Hematopoietic multipotent progenitor cell treated with erythropoietin and hydrocortisone succinate and interleukin-3 and kit ligand, for 15 days (in vitro differentiated cells): ENCODE measurements around the gene ZNF366.

Experiments used
- DNase-seq: peaks from one replicate; pipeline ENCODE4 v3.0.0-alpha.2; 2015; ENCODE audit warnings: low spot score

The ZNF366 gene, protein sequence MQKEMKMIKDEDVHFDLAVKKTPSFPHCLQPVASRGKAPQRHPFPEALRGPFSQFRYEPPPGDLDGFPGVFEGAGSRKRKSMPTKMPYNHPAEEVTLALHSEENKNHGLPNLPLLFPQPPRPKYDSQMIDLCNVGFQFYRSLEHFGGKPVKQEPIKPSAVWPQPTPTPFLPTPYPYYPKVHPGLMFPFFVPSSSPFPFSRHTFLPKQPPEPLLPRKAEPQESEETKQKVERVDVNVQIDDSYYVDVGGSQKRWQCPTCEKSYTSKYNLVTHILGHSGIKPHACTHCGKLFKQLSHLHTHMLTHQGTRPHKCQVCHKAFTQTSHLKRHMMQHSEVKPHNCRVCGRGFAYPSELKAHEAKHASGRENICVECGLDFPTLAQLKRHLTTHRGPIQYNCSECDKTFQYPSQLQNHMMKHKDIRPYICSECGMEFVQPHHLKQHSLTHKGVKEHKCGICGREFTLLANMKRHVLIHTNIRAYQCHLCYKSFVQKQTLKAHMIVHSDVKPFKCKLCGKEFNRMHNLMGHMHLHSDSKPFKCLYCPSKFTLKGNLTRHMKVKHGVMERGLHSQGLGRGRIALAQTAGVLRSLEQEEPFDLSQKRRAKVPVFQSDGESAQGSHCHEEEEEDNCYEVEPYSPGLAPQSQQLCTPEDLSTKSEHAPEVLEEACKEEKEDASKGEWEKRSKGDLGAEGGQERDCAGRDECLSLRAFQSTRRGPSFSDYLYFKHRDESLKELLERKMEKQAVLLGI

DNA sequence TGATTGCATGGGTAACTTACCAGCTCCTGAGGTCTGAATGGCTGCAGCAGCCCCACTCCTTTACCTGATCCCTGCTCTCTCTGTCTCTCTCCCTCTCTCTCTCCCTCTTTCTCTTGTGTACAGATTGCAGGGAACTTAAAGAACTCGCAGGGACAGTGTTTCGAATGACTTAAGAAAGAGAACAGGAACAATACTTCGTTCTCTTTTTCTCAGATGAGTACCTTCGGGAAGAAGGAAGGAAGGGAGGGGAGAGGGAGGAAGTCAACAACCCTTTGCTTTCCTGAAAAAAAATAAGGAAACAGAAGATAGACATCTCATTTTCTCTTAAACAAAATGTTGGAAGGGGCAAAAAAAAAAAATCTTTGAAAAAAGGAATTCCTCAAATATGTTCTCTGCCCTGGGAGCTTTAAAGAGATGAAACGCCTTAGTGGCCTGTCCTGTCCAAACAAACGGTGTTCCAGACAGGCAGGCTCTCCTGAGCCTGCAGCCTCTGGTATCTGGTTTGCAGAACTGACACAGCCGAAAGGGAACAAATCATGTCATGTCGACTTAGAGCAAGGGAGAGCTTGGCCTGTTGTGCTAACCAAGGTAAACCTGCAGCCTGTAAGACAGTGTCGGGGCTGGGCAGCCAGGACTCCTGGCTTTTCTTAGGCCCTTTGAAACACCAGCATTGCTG, at the start of gene ZNF366:
Gene ZNF366, minus strand, starts transcription at position 180 of the 676 bp plus-strand sequence. CDS start 45,914 bp downstream, outside the sequence.
- DNase-seq, result no peak

DNA sequence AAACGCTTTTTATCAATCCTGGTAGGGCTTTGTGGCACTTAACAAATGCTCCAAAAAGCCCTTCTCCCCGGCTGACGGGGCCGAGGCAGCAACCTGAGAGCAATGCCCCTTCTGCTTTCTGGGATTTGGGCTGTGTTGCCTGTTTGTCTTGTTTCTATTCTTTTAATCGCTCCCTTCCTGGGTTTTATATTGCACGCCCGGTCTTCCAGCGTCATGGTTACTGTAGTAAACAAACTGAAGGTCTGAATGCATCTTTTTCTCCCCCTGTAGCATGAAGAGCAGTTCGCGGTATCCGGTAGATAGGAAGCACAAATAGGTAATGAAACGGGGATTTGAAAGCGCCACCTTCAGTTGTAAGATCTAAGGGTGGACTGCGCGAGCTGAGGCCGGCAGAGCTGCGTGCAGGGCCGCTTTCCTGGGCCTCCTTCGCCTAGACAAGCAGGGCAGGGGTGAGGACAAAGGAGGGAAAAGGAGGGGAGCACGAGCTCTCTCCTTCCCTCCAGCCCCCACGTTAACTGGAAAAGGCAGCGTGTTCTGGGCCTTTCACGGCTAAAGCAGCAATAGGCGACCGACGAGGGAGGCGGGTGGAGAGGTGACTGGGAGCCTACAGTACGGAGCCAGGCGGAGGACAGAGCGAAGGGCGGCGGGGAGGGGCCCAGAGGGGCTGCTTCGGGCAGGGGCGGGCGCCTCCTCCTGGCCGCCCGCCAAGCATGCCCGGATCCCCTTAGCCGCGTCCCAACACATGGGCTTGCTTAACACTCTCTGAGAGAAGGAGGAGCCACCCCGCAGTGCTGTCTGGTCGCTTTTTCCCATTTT, 49.3 kb upstream of the ZNF366 start:
- DNase-seq, result no peak

DNA sequence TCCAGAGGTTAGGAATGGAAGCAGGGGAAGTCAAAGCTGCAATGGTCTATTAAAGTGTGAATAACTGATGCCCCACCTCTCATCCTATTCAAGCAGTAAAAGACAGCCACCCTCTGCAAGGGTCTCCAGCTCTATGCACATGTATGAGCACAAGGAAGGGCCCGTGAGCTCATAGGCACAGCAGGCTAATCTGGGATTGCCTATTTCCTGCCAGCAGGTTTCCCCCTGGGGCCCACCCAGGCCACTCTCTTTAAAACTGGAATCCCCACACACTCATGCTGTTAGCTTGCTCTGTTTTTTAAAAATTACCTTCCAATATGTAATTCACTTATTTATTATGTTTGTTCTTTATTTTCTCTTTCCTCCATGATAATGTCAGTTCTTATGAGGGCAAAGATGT, 48.7 kb upstream of the ZNF366 start:
- DNase-seq, result no peak

DNA sequence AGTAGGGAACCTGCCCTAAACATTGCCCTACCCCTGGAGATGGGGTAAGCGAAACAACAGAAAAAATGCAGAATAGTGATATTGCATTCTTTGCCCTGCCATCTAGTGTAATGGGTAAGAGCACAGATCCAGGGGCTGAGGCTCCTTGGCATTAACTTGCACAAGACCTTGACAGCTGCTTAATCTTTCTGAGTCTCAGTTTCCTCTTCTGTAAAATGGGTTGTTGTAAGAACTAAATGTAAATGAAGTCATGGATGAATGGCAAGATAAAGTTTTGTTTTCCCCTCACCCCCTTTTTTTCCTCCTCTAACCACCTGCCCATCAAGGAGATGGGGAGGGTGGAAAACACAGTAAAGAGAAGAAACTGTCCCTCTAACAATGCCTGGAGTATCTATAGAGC, 47.7 kb upstream of the ZNF366 start:
- DNase-seq, result no peak

DNA sequence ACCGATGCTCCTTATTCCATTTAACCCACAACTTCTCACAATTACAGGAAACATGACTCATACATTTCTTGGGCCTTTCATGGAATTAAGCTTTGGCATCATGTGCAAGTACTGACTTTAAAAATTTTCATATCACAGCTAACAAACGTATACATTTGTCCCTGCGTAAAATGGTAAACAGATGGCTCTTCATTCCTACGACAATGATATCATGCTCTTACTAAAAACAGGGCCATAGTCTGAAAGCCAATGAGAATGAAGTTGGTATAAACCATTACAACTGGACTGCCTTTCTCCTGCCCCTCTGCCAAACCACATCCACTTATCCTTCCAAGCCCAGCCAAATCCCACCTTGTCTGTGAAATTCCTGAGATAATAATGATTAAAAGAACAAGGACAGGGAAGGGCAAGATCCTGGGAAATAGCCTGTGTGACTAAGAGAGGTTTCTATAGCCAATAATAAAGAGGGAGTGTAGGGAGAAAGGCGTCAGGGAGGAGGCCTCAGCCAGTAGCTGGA, 44.9 kb upstream of the ZNF366 start:
- DNase-seq, result no peak

DNA sequence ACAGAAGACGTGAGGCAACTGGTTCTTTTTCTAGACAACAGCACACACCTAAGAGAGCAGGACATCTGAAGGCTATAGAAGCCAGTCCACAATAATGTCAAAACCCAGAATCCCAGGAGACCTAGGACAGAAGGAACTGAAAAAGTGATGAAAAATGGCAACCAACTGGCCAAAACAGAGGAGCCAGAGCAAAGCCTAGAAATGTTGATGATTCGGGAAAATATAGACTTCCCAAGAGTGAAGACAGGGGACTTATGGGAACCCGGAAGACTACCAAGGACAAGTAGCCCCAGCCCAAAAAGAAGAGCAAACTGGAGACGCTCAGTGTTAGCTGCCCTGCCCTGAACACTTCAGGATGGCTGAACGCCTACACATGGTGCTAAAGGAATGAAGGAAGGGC, 43.4 kb upstream of the ZNF366 start:
- no peak for DNase-seq

DNA sequence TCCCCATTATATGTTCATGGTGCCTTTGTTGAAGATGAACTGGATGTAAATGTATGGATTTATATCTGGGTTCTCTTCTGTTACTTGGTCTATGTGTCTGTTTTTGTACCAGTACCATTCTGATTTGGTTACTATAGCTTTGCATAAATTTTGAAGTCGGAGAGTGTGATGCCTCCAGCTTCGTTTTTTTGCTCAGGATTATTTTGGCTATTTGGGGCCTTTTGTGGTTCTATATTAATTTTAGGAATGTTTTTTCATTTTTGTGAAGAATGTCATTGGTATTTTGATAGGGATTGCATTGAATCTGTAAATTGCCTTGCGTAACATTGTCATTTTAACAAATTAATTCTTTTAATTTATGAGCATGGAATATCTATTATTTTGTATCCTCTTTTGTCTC, 36.6 kb upstream of the ZNF366 start:
- DNase-seq, result no peak

DNA sequence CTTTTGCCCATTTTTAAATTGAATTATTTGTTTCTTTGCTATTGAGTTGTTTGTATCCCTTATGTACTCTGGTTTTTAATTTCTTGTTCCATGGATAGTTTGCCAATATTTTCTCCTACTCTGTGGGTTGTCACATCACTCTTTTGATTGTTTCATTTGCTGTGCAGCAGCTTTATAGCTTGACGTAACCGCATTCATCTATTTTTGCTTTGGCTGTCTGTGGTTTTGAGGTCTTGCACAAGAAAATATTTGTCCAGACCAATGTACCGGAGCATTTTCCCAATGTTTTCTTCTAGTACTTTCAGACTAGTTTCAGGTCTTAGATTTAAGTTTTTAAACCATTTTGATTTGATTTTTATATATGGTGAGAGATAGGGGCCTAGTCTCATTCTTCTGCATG, 36.2 kb upstream of the ZNF366 start:
- no peak for DNase-seq

DNA sequence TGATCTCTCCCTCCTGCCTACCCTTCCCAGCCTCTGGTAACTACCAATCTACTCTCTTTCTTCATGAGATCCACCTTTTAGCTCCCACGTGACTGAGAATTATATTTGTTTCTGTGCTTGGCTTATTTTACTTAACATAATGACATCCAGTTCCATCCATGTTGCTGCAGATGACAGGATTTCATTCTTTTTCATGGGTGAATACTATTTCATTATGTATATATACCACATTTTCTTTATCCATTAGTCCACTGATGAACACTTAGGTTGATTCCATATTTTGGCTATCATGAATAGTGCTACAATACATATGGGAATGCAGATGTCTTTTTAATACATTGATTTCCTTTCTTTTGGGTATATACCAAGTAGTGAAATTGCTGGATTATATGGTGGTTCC, 35.5 kb upstream of the ZNF366 start:
- DNase-seq, result no peak

DNA sequence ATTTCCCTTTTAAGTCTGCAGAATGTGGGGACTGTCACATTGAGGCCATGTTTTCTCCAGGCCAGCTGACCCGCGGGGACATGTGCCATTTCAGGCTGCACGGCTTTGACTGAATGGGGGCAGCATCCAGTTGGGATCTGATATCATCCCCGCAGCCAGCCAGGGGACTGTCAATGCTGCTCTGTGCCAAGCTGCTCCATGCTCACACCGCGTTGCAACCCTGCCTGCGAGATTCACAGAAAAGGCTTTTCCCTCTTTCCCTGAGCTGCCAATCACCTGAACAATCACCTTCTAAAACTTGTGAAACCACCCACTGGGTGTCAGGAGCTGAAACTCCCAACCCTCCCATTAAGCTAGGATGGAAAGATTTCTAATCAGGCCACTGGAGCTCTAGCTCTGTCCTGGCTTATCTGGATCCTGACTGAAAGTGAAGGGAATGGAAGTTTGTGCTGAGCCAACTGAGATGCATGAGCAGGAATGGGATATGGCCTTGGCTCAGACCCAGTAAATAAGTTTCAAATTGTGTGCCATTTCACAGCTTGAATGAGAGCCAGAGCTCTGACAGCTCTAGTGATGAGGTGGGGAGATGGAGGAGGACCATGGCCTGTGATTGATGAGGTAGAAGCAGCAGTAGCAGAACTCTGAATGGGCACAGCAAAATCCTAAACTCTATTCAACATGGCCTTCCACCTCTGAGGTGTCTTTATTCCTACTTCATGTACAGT, 34.5 kb upstream of the ZNF366 start:
- DNase-seq, result no peak

DNA sequence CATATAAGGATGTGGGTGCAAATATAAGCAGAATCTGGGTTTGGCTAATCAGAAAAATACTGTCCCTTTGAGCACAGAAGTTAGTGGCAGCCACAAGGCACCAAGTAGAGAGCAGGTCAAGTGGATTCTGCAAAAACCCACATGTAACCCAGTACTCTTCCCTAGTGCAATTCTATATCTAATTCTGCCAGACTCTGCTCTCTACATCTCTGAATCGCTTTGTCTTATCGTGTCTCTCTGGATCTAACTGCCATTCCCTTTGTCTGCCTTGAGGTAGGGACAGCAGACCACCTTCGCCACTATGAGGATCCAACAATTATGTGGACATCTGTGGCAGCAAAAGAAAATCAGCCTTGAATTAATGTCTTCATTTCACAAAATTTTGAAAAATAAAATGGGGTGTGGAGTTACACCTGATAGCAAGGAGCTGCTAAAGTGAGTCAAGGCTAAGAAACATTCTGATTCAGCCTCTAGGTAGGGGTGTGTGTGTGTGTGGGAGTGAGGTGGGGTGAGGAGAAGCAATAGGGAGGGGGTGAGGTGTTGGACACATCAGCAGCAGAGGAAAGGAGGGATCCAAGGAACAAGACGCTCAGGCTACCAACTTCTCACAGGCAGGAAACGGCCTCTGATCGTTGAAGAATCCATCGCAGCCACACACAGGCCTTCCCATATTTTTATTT, 33.7 kb upstream of the ZNF366 start:
- DNase-seq, result no peak

DNA sequence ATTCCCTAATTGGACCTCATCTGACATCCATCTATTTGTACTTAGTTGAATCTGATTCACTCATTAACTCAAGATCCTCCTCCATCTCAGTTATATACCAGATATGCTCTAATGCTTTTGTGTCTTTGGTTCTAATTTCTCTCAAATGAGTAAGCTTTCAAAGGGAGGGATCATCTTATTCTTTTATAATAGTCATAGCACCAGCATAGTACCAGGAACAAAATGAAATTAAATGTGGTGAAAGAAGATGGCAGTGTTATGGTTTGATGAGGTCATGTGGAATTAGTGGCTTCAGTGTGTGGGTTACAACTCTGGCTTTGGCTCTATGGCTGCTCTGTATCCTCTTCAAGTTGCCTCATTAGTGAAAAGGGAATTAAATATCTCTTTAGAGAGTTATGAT, 32.5 kb upstream of the ZNF366 start:
- no peak for DNase-seq

DNA sequence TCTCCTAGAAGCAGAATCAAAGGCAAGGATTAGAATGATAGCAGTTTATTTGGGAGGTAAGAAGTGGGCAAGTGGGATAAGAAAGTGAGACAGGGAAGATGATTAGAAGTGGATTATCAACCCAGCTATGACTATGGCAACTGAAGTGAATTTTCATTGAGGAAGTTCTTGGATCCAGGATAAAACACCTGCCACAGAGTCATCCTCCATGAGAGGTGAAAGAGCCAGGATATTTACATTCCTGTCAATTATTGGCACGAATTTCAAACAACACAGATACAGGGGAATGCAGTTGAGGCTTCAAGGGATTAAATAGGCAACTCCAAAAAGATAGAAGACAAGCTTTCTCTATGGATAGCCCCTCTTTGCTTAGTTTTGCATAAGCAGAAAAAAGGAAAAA, 31.8 kb upstream of the ZNF366 start:
- no peak for DNase-seq

DNA sequence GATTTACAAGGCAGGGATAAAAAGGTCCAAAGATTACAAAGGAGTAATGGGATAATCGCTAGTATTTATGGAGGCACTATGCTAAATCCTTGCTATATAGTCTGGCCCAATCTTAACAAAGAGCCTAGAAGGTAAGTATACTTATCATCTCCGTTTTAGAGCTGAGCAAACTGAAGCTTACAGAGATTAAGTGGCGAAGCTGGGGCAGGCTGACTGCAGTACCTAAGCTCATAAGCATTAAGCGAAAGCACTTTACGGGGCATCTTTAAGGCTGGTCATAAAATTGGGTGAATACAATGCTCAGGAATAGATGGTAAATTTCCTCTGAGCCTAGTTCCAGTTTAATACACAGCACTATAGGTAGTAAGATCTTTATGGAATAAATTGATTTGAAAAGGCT, 30.0 kb upstream of the ZNF366 start:
- no peak for DNase-seq

DNA sequence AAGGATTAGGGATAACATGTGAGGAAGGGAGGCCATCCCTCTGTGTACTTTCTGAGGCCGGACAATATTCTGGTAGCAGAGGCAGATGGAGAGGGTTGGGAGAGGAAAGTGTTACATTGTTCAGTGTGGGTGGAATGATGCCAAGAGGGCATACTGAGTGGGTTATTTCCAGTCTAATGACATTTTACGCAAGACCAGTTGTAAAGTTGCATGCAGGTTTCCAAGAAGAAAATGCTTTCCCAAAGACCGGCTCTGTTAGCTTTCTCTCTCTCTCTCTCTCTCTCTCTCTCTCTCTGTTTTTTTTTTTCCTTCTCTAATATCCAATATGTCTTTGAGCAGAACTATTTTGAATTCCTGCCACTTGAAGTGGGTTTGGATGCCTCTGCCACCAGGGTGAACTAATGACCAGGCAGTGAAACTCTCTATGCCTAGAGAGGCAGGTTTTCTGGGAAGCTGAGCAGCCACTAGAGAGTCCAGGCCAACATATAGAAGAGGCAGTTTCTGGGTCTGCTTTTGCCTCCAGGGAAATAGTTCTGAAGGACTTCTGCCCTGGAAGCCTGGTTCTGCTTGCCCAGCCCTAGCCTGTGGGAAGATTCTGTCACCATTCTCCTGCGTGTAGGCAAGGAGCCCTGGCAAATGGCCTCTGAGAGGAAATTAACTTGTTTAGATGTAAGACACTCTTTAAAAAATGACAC, 24.4 kb upstream of the ZNF366 start:
- no peak for DNase-seq

DNA sequence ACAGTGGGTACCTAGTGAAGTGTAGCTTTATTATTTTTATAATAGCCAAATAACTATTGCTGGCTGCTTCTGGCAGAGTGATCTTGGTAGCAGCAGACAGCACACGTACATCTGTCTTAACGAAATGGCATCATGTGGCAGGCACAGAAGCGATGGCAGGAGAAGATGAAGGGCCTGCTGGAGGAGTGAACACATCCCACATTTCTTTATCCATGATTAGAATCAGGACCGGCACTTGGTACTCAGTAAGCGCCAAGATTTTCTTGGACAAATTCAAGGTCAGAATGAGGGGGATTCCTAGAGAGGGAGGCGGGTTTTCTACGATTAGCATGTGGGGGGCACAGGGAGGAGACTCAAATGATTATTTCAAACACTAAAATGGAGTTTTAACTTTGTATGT, 23.0 kb upstream of the ZNF366 start:
- no peak for DNase-seq

DNA sequence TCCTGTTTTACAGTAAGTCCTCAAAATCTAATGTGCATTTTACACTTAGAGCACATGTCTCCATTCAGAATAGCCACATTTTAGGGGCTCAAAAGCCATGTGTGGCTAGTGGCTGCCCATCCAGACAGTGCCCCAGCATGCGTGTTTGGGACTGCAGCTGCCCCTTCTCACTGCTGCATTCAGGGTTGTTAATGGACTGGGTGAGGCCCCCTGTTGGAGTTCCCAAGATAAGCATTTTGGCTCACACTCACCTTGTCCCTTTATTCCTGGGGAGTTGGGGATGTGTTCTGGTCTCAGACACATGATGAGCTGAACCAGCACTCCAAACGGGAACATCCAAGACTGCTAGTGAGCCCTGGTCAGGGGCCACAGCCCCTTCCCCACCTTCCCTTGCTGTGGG, 22.2 kb upstream of the ZNF366 start:
- DNase-seq, result no peak

DNA sequence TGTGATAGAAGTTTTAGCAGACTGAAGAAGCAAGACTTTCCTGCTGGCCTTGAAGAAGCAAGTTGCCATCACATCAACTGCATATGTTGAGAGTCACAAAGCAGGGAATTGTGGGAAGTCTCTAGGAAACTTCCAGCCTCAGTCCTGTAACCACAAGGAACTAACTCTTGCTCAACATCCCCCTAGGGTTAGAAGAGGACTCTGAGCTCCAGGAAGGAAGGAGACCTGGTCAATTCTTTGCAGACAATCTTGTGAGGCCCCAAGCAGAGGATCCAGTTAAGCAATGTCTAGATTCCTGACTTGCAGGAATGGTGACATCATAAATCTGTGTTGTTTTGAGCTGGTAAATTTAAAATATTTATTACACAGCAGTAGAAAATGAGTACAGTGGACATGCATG, 18.6 kb upstream of the ZNF366 start:
- DNase-seq, result no peak

DNA sequence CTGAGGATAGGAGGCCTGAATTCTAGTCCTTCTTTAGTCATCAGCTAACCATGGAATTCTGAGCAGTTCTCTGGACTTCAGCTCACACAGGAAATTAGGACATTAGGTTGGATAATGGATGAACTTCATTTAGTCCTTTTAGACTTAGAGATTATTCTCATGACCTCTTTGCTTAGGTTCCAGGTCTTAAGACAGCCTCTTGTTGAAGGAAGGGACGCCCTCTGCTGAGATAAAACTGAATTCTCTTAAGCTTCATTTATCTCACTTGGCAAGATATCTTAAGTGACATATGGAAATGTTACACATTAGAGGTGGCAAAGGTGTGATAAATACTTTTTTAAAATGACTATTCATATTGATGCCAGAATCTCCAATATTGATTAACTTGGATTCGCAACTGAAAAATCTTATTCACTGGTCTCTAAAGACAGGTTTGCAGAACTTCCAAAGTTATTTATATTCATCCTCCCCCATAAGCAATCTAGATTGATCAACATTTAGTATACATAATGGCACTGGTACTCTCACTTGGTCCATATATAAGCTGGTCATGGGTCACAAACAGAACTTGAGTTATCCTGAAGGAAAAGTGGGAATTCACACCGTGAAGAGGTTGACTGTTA, 16.9 kb upstream of the ZNF366 start:
- peak; percentile 7 for DNase-seq

DNA sequence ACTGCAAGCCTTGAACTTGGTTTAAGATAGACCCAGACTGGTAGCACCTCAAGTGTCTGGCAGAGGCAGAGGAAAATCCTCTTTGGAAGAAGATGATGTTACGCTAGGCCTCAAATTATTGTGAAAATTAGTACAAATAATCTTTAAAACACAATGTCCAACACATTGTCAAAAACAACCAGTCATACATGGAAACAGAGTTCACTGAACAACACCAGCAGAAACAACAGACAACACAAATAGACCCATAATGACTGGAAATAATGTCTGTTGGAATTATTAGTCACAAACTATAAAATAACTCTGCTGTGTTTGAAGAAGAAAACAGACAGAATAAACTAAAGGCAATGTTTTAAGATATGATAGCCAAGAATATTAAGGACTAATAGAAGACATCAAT, 15.4 kb upstream of the ZNF366 start:
- no peak for DNase-seq
